B cell (primary cell): ENCODE results near the gene SSR1.
"Not testable (repeated sequence)": the region's sequence is repeated elsewhere in the genome, so short reads cannot be mapped to it uniquely, and the experiment has no call there.

Experiments used
- CTCF ChIP-seq: fragments of 200-600 bp; IDR thresholded peaks from one replicate; pipeline ENCODE4 v1.8.0; 2022; ENCODE audit warnings: antibody characterized with exemption, mild to moderate bottlenecking
- EZH2 ChIP-seq: IDR thresholded peaks from 2 replicates; pipeline ENCODE4 v1.6.1; 2012; ENCODE audit warnings: borderline replicate concordance, low read depth, mild to moderate bottlenecking, moderate library complexity, low read length; ENCODE audit not compliant: insufficient read depth, poor library complexity, severe bottlenecking

GRCh38 chr6:7265385-7265726, 47.6 kb downstream of the SSR1 start:
- not testable (repeated sequence) for TF ChIP-seq CTCF, EZH2
